ENCODE measurements around the gene KCNJ14. TPM values are rescaled to one million over a fixed set of nuclear protein-coding genes. Genes with fewer than 3 reads are reported as not detected.

The KCNJ14 gene
- total and polyA plus RNA-seq, 2 of the 4 experiments (the other 2 are of a cell fraction): 0.18 to 0.39 TPM

DNA sequence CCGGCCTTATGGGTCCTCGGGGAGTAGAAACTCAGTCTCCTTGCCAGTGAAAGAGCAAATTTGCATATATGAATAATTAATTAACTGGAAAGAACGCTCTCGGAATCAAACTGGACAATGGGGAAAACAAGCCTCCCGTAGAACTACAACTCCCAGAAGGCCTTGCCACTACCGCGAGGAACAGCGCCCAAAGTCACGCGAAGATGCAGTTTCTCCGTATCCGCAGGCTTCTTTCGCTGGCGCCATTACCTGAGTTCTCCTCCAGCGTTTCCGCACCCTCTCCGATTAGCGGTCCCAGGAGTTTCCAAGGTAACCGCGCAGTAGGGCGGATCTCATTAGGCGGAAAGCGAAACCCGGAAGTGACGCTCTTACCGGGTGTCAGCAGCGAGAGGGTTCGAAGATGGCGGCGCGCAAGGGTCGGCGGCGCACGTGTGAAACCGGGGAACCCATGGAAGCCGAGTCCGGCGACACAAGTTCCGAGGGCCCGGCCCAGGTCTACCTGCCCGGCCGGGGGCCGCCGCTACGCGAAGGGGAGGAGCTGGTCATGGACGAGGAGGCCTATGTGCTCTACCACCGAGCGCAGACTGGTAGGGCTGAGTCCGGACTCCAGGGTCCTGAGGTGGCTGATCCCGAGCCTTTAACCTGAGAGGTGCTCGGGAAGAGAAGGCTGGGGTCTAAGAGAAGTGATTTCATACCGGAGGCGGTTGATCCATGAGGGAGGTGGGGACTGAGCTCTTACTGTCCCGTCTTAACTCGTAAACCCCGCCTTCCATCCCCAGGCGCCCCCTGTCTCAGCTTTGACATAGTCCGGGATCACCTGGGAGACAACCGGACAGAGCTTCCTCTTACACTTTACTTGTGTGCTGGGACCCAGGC is 9.5 kb upstream of the KCNJ14 start, which contains the start of gene GRWD1:
Gene GRWD1 (plus strand): TSS at position 378 of the 876 bp plus-strand sequence. CDS start 23 bp downstream, at position 401.
- Histone ChIP-seq H3K4ac (ENCODE audit: low read depth, low read length) (peak within 1 kb of the TSS; percentile 97), H3K36me3 (ENCODE audit: control insufficient read depth, insufficient read depth, low read length) (peaks cover 14% of the 10 kb centered on the region), H2AK9ac (replicated peaks; ENCODE audit: low read depth, low read length, poor library complexity) (peak within 1 kb of the TSS; percentile 95), H4K5ac (ENCODE audit: low read depth, low read length) (peak within 1 kb of the TSS; percentile 88), H3K4me3 (ENCODE audit: insufficient read depth, low read depth, low read length) (peak within 1 kb of the TSS; percentile 53), H3K4me1 (ENCODE audit: control insufficient read depth, insufficient read depth, low read length) (peaks cover 8% of the 10 kb centered on the region), H4K20me1 (ENCODE audit: insufficient read depth, low read length) (no peaks in the 10 kb centered on the region), H3K9me1 (ENCODE audit: insufficient read depth, low read length) (peaks cover 4% of the 10 kb centered on the region), H3K56ac (ENCODE audit: extremely low read depth, insufficient read depth, low read length) (peak within 1 kb of the TSS; percentile 93), H3K27ac (ENCODE audit: insufficient read depth, low read length) (peak within 1 kb of the TSS; percentile 77), H3K18ac (ENCODE audit: low read depth, low read length) (peak within 1 kb of the TSS; percentile 61), H2BK120ac (ENCODE audit: low read depth, low read length) (peak within 1 kb of the TSS; percentile 97), H3K27me3 (ENCODE audit: control insufficient read depth, insufficient read depth, low read length) (peaks cover 19% of the 10 kb centered on the region), H2AK5ac (ENCODE audit: low read depth, low read length) (peak within 1 kb of the TSS; percentile 69), H4K91ac (ENCODE audit: insufficient read depth, low read depth, low read length) (peak within 1 kb of the TSS; percentile 92), H3K4me2 (ENCODE audit: low read depth, low read length) (peak within 1 kb of the TSS; percentile 93), H3K9me3 (ENCODE audit: control insufficient read depth, insufficient read depth, low read length) (no peaks in the 10 kb centered on the region), H2BK20ac (ENCODE audit: low read depth, low read length) (peak within 1 kb of the TSS; percentile 76; the same call in 1 of the 2 replicates), H2BK5ac (ENCODE audit: low read depth, low read length, poor library complexity, severe bottlenecking) (peak within 1 kb of the TSS; percentile 86), H4K8ac (ENCODE audit: low read depth in 2 of 2, low read length in 2 of 2) (peak within 1 kb of the TSS; percentile 67 to 94), H3K14ac (replicated peaks; ENCODE audit: low read depth, low read length) (peak within 1 kb of the TSS; percentile 95), H2AFZ (replicated peaks; ENCODE audit: low read length, poor library complexity) (peak within 1 kb of the TSS; percentile 96), H2BK15ac (ENCODE audit: low read depth, low read length) (peak within 1 kb of the TSS; percentile 37; the same call in 1 of the 3 replicates), H3K23ac (ENCODE audit: low read depth, low read length) (peak within 1 kb of the TSS; percentile 89), H3K79me1 (ENCODE audit: low read depth in 1 of 2, low read length in 2 of 2) (peaks cover 7 to 24% of the 10 kb centered on the region in 2 experiments), H3K9ac (ENCODE audit: low read depth, low read length) (peak within 1 kb of the TSS; percentile 69)
- TF ChIP-seq MXI1 (IDR thresholded peaks at IDR 0.05; ENCODE audit: borderline replicate concordance, low read depth, low read length) (peak; percentile 100), BHLHE40 (IDR thresholded peaks at IDR 0.05; ENCODE audit: low read depth, low read length) (peak; percentile 63; the same call in 1 of the 2 replicates), RFX5 (IDR thresholded peaks at IDR 0.05; ENCODE audit: low read depth, low read length) (no peak), CEBPB (IDR thresholded peaks at IDR 0.05; ENCODE audit: low read depth, low read length) (no peak), POLR2A (IDR thresholded peaks at IDR 0.05; ENCODE audit: low read depth, low read length) (peak; percentile 72; the same call in 1 of the 2 replicates), CTCF (conservative IDR thresholded peaks at IDR 0.05; ENCODE audit: low read depth, low read length) (0 out of 2 replicates have a peak, but pooled peaks have one; percentile 8)
- WGBS, 2 experiments (ENCODE audit: extremely low coverage in 2 of 2, insufficient read length in 1 of 2): 0% methylated on average over 29 of the region's 61 CpGs; no CpG with 5 or more reads in 1 of the 2 experiments
- DNase-seq (peak; percentile 94), ATAC-seq (ENCODE audit: low read depth) (peak; percentile 83)
- ChIA-PET POLR2A (ENCODE audit: unreplicated experiment) (no interaction called here), CTCF (interaction anchor here (0.6 to 1.5 kb wide), 6 partner anchors 14 to 1063 kb away, joined by 3 to 4 read pairs (median 3); no protein-coding TSS in a partner anchor)
- intact Hi-C loops (cut with micrococcal nuclease): loop anchor here (1.0 kb wide), 2 partner anchors 55 to 126 kb away; partner anchors contain the start of gene KDELR1
- BruUV-seq (replicated peaks): no TSS peak
- in situ Hi-C loops (cut with MboI; ENCODE audit: low sequenced_read_pairs): no loop called here
- dilution Hi-C loops (cut with HindIII; ENCODE audit: low sequenced_read_pairs, unreplicated experiment): no loop called here

Measured in IMR-90 (cell line).